GM19035 (cell line): ENCODE data around the gene PRDM9.
A peak's percentile ranks its signal among the peaks of the same experiment; 100 is the strongest.
"Not testable (repeated sequence)": the region's sequence is repeated elsewhere in the genome, so short reads cannot be mapped to it uniquely, and the experiment has no call there.

ENCODE experiments used
- ATAC-seq: cut with Tn5 transposase; IDR thresholded peaks from one replicate; pipeline ENCODE4 v1.9.1; 2021; ENCODE audit not compliant: unreplicated experiment

Gene PRDM9

DNA sequence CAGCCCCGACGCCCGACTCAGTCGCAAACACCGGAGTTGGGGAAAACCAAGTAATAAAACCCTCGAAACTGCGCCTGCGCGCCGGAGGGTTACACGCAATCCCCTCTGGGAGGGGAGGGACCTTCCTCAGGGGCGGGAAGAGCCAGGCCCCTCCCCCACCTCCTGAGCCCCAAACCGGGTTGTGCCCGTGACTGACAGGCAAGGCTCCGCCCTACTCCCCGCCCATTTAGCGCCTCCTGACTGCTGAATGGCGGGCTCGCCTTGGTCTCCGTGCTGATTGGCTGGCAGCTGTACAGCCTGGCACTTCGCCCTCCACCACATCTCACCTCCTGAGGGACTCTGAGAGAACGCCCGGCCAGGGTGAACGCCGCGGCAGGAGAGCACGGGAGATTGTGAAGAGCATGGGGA lies at the start of gene PRDM9:
TSS of gene PRDM9 (plus strand) at position 332 of the 408 bp plus-strand sequence. CDS start 1,425 bp downstream, outside the sequence.
- ATAC-seq, result peak; percentile 88

DNA sequence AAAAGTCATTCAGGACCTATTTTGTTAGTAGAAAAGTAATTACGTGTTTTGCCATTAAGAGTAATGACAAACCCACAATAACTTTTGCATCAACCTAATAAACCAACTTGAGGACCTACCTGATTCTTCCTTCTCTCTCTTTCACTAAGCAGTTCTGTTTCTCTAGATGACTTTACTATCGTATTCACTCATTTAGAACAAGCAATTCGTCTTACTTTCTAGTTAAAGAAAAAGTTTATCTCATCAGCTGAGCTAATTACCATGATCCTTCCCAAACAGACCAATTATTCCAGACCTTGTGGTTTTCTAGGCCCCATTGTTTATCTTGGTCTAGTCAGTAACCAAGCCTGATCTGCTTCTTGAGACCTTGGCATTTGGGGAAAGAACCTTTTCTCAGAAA lies 49.6 kb upstream of the PRDM9 start:
- ATAC-seq, result no peak

GRCh38 chr5:23459214-23459613 lies 48.2 kb upstream of the PRDM9 start:
- no peak for ATAC-seq

DNA sequence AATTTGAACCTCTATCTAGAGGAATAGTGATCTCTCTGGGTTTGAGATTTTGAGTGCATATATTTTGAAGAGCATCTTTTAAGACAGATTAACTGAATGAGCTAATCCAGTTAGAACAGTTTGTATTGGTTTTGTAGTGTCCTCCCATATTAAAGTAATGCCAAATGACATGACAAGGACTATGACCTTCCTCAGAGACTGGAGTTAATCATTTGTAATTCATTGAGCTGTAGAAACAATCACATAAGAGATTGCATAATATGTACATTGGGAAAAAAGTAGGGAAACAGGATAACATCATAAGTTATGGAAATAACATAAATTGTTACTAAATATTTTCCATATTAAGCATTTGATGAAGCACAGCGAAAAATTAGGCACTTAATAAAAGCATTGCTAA lies 45.8 kb upstream of the PRDM9 start:
- ATAC-seq, result no peak

GRCh38 chr5:23466401-23466912 lies 41.0 kb upstream of the PRDM9 start:
- no peak for ATAC-seq

DNA sequence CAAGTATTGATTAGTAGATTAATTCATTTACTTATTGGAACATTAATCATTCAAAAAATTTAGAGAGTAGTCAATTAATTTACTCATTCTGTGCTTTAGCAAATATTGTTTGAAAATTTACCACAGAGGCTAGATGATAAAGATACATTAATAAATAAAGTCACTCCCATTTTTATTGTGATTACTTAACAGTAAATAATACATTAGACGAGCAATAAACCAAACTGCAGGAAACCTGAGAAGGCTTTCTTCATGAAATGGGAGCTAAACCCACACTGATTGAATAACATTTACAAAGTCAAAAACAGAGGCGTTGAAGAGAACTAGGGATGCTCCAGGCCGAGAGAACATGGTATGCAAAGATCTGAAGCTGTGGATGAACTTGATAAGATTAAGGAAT lies 38.8 kb upstream of the PRDM9 start:
- ATAC-seq, result no peak

- no peak for ATAC-seq
Observed at GRCh38 chr5:23473915-23474314, 33.5 kb upstream of the PRDM9 start.

GRCh38 chr5:23474315-23474714 lies 33.1 kb upstream of the PRDM9 start:
- no peak for ATAC-seq

- no peak for ATAC-seq
Observed at GRCh38 chr5:23476580-23476979, 30.8 kb upstream of the PRDM9 start.

DNA sequence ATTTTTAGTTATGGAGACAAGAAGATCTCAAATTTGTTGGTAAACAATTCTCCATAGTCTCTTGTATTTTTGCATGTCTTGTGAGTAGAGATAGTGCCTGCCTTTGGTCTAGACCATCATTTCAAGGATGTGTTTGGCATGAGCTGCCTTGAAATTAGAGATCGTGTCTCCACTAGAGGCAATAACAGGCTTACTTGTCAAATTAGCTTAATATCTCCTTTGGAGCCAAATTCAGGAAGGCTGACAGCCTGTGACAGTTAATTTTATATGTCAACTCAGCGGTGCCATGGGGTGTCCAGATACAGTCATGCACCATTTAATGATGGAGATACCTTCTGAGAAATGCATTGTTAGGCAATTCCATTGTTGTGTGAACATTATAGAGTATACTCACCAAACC lies 24.8 kb upstream of the PRDM9 start:
- no peak for ATAC-seq

- ATAC-seq, result no peak
Observed at GRCh38 chr5:23483090-23483489, 24.3 kb upstream of the PRDM9 start.

DNA sequence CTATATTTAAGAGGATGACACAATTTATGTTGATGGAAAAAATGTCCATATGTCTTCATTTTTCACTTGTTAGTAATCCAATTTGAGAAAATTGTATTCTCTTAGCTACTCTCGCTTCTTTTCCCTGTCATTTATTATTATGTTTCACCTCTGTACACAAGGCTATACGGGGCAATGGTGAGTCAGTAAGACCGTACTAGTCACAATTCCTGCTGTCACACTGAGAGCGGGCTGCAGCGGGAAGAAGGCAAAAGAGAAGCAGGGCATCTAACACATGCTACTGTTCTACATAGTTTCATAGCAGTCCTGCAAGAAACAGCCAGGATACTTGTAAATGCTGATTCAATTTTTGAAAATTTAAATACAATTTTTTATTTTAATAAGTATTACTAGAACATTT lies 23.3 kb upstream of the PRDM9 start:
- no peak for ATAC-seq

DNA sequence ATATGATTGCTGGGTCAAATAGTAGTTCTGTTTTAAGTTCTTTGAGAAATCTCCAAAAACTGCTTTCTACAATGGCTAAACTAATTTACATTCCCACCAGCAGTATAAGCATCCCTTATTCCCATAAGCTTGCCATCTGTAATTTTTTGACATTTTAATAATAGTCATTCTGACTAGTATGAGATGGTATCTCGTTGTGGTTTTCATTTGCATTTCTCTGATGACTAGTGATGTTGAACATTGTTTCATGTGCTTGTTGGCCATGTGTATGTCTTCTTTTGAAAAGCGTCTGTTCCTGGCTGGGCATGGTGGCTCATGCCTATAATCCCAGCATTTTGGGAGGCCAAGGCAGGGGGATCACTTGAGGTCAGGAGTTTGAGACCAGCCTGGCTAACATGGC lies 21.2 kb upstream of the PRDM9 start:
- ATAC-seq, result not testable (repeated sequence)

DNA sequence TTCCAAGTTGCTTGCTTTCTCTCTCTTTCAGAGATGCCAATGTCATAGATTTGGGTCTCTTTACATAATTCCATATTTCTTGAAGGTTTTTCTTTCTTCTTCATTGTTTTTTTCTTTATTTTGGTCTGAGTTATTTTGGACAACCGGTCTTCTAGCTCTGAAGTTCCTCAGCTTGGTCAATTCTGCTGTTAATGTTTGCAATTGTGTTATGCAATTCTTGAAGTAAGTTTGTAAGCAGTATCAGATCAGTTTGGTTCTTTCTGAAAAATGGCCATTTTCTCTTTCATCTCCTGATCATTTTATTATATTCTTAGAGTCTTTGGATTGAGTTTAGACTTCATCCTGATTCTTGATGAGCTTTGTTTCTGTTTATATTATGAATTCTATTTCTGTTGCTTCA lies 16.4 kb upstream of the PRDM9 start:
- ATAC-seq, result no peak

GRCh38 chr5:23494558-23494957 lies 12.9 kb upstream of the PRDM9 start:
- ATAC-seq, result no peak

- no peak for ATAC-seq
Observed at GRCh38 chr5:23496576-23496975, 10.8 kb upstream of the PRDM9 start.

- peak; percentile 34 for ATAC-seq
Observed at GRCh38 chr5:23506329-23507236, 826 bp upstream of the PRDM9 start.

GRCh38 chr5:23510434-23510833 lies 3.0 kb downstream of the PRDM9 start:
- ATAC-seq, result not testable (repeated sequence)

GRCh38 chr5:23522553-23522952 lies 15.1 kb downstream of the PRDM9 start:
- ATAC-seq, result no peak

- no peak for ATAC-seq
Observed at GRCh38 chr5:23523031-23523430, 15.6 kb downstream of the PRDM9 start.

GRCh38 chr5:23523998-23524397 lies 16.6 kb downstream of the PRDM9 start:
- no peak for ATAC-seq

- no peak for ATAC-seq
Observed at GRCh38 chr5:23525751-23526150, 18.3 kb downstream of the PRDM9 start.

DNA sequence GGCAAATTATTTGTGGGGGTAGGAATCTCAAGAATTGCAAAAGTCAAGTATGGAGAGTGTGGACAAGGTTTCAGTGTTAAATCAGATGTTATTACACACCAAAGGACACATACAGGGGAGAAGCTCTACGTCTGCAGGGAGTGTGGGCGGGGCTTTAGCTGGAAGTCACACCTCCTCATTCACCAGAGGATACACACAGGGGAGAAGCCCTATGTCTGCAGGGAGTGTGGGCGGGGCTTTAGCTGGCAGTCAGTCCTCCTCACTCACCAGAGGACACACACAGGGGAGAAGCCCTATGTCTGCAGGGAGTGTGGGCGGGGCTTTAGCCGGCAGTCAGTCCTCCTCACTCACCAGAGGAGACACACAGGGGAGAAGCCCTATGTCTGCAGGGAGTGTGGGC lies 19.2 kb downstream of the PRDM9 start:
- ATAC-seq, result not testable (repeated sequence)
